ENCODE measurements around the gene PRRC2A. TPM values are rescaled to one million over a fixed set of nuclear protein-coding genes. Genes with fewer than 3 reads are reported as not detected.

Gene PRRC2A
- total RNA-seq, 4 donors from 2014 or later = 100 to 163 (median 113) TPM

DNA sequence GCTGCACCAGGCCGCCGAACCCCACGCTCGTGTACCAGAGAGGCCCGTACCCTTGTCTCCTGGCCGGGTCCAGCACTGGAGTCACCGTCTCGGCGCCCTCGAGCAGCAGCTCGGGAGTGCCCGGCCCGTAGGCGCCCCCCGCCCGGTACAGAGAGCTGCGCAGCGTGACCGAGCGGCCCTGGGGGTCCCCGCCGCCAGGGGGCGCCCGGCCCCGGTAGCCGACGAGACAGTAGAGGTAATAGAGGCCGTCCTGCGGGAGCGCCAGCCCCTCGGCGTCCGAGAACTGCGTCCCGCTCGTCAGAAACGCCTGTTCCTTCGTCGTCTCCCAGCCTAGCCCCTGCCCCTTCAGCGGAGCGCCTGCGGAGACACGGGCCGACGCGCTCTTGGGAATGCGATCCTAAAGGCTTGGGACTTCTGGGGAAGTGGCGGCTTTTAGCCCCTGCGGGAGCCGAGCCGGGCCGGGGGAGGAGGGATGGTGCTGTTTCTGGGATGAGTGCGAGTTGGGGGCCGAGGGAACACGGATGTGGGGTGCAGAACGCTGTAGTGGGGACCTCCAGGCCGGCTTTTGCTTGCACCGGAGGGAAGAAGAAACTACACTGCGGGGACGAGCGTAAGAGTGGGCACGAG, 39.6 kb upstream of the PRRC2A start:
- peak overlapping the region; percentile 39 for H3K27ac ChIP-seq
- H3K36me3 ChIP-seq = no peaks in the 10 kb centered on the region
- peak overlapping the region; percentile 62 for H3K4me3 ChIP-seq
- no peaks in the 10 kb centered on the region for H3K9me3 ChIP-seq
- H3K4me1 ChIP-seq = peaks cover 10% of the 10 kb centered on the region
- WGBS = 1% methylated on average over 45 of the region's 62 CpGs
- DNase-seq (ENCODE audit: low spot score in 2 of 2) = peak; percentile 89 to 91
- no peaks in the 10 kb centered on the region for H3K27me3 ChIP-seq
- TF ChIP-seq, protein P1, sequence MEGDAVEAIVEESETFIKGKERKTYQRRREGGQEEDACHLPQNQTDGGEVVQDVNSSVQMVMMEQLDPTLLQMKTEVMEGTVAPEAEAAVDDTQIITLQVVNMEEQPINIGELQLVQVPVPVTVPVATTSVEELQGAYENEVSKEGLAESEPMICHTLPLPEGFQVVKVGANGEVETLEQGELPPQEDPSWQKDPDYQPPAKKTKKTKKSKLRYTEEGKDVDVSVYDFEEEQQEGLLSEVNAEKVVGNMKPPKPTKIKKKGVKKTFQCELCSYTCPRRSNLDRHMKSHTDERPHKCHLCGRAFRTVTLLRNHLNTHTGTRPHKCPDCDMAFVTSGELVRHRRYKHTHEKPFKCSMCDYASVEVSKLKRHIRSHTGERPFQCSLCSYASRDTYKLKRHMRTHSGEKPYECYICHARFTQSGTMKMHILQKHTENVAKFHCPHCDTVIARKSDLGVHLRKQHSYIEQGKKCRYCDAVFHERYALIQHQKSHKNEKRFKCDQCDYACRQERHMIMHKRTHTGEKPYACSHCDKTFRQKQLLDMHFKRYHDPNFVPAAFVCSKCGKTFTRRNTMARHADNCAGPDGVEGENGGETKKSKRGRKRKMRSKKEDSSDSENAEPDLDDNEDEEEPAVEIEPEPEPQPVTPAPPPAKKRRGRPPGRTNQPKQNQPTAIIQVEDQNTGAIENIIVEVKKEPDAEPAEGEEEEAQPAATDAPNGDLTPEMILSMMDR (IDR thresholded peaks at IDR 0.05) = peak; percentile 81 to 96
- TF ChIP-seq EP300 (IDR thresholded peaks at IDR 0.05) (no peak), POLR2A (IDR thresholded peaks at IDR 0.05) (no peak)

DNA sequence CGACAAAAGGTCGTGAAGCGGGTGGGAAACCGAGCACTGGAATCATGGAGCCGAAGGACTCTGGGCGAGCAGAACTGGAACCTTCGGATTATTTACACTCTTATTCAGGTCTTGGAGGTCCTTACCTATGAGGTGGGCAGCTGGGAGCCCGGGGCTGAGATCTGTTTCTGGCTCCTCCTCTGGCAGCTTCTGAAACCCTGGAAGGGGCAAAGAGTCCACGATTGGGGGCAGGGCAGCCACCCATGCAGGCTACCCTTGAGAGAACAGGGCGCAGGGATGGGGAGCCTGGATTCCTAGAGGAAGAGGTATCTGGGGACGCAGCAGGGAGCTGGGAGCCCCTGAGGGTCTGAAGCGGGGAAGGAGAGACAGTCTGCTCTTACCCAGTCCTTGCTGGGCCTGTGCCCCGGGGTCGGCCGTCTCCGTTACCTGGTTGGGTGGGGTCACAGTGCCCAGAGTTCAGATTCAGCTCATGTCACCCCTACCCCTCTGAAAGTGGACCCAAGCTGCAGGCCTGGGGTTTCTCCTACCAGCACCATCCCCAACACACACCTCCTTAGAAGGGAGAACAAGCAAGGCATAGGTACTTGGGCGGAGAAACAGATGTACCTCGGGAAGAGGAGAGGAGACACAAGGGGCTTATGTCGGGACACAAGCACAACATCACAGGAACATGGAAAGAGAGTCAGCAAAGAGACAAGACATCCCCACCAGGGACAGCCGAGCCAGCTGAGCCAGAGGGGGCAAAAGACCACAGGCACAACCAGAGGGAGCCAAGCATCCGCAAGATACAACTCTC, 38.9 kb upstream of the PRRC2A start:
- Histone ChIP-seq H3K36me3 (no peaks in the 10 kb centered on the region), H3K4me3 (peak overlapping the region; percentile 62), H3K9me3 (no peaks in the 10 kb centered on the region), H3K27ac (peak overlapping the region; percentile 39), H3K4me1 (peaks cover 10% of the 10 kb centered on the region), H3K27me3 (no peaks in the 10 kb centered on the region)
- DNase-seq (ENCODE audit: low spot score in 2 of 2) = no peak
- WGBS = 20% methylated on average over 16 of the region's 21 CpGs
- no peak for TF ChIP-seq POLR2A (IDR thresholded peaks at IDR 0.05)
- no peak for TF ChIP-seq POLR2AphosphoS5 (IDR thresholded peaks at IDR 0.05)
- no peak for TF ChIP-seq EP300 (IDR thresholded peaks at IDR 0.05)
- TF ChIP-seq, protein P1 (IDR thresholded peaks at IDR 0.05) = no peak

DNA sequence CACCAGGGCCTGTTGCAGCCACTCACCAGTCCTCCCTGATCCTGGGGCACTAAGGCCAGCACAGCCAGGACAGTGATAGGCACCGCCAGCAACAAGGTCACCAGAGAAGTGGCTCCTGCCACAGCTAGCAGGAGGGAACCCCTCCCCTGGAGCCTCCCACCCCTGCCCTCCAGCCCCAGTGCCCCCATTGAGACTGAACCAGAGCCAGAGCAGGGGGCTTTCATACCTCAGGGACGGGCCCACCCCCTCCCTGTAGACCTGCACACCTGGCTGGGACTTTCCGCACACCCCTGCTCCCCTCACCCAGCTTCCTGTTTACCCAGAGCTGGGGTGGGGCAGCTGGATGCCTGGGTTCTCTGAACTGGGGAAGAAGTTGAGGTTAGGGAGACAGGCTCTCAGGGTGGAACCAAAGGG, 38.3 kb upstream of the PRRC2A start, which contains the start of gene LTB:
Gene LTB (minus strand): TSS at position 195 of the 414 bp plus-strand sequence. CDS start 7 bp downstream, at position 188.
- no peak for DNase-seq (ENCODE audit: low spot score in 2 of 2)
- peaks cover 10% of the 10 kb centered on the region for H3K4me1 ChIP-seq
- TF ChIP-seq POLR2A (IDR thresholded peaks at IDR 0.05) (no peak), POLR2AphosphoS5 (IDR thresholded peaks at IDR 0.05) (no peak), EP300 (IDR thresholded peaks at IDR 0.05) (no peak)
- TF ChIP-seq, protein P1 (IDR thresholded peaks at IDR 0.05) = no peak
- no peaks in the 10 kb centered on the region for H3K9me3 ChIP-seq
- H3K27ac ChIP-seq = peak within 1 kb of the TSS; percentile 39
- no peaks in the 10 kb centered on the region for H3K36me3 ChIP-seq
- WGBS = 63% methylated on average over 2 of the region's 3 CpGs
- H3K4me3 ChIP-seq = peak within 1 kb of the TSS; percentile 62
- no peaks in the 10 kb centered on the region for H3K27me3 ChIP-seq

DNA sequence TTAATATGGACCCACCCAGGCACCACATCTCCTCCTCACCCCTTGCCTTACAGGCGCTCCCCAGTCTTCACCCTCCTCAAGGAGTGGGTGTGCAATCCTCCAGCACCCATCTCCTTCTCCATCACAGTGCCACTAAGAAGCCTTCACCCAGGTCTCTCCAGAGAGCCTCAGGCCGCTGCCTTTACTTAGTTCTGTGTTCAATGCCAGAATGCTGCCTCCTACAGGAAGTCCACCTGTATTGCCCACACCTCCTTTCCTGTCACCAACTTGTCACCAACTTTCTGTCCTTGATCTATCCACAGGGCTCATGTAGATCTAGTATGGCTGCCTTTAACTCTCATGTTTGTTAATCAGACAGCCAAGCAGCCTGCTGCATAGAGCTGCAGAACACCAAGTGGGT, 35.0 kb upstream of the PRRC2A start:
- DNase-seq (ENCODE audit: low spot score in 2 of 2) = no peak
- Histone ChIP-seq H3K9me3 (no peaks in the 10 kb centered on the region), H3K27me3 (no peaks in the 10 kb centered on the region), H3K4me3 (no peak overlapping the region), H3K4me1 (peaks cover 12% of the 10 kb centered on the region), H3K27ac (no peak overlapping the region), H3K36me3 (no peaks in the 10 kb centered on the region)
- 66% methylated on average over 2 of the region's 2 CpGs for WGBS
- TF ChIP-seq POLR2A (IDR thresholded peaks at IDR 0.05) = no peak
- TF ChIP-seq, protein P1 (IDR thresholded peaks at IDR 0.05) = no peak
- TF ChIP-seq POLR2AphosphoS5 (IDR thresholded peaks at IDR 0.05) = no peak
- no peak for TF ChIP-seq EP300 (IDR thresholded peaks at IDR 0.05)

DNA sequence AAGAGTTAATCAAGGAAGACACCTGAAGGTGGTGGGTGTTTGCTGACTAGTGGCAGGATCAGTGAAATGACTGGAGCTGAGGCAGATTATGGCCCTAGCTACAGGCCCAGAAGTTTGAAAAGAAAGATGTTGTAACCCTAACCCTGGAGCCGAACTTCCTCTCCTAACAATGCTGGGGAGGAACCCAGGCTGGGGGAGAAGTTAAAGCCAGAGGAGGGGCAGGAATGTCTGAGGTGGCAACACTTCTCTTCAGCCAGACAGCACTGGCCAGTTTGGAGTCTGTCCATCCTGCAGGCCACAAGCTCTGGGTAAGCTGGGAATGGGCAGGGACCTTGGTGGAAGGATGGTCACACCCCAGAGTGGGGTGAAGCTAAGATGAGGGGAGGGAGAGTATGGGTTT, 34.5 kb upstream of the PRRC2A start, which contains the start of gene LST1:
Gene LST1 (plus strand): TSS at position 270 of the 400 bp plus-strand sequence. CDS start 1,023 bp downstream, outside the sequence.
- DNase-seq (ENCODE audit: low spot score in 2 of 2) = no peak
- Histone ChIP-seq H3K36me3 (no peaks in the 10 kb centered on the region), H3K4me1 (peaks cover 12% of the 10 kb centered on the region), H3K4me3 (no peak within 1 kb of the TSS), H3K9me3 (no peaks in the 10 kb centered on the region), H3K27me3 (no peaks in the 10 kb centered on the region), H3K27ac (no peak within 1 kb of the TSS)
- 55% methylated on average over 1 of the region's 1 CpG for WGBS
- TF ChIP-seq POLR2A (IDR thresholded peaks at IDR 0.05) (no peak), EP300 (IDR thresholded peaks at IDR 0.05) (no peak), POLR2AphosphoS5 (IDR thresholded peaks at IDR 0.05) (no peak)
- TF ChIP-seq, protein P1 (IDR thresholded peaks at IDR 0.05) = no peak

Measured in suprapubic skin (tissue), 4 donors.